Fibroblast of skin of right biceps (primary cell): ENCODE data around the gene LPA.

ENCODE experiments used
- DNase-seq: peaks from one replicate; pipeline ENCODE4 v3.0.0-alpha.2; 2013

Gene LPA

GRCh38 chr6:160513836-160514235 lies 150.2 kb downstream of the LPA start:
- peak; percentile 3 for DNase-seq

DNA sequence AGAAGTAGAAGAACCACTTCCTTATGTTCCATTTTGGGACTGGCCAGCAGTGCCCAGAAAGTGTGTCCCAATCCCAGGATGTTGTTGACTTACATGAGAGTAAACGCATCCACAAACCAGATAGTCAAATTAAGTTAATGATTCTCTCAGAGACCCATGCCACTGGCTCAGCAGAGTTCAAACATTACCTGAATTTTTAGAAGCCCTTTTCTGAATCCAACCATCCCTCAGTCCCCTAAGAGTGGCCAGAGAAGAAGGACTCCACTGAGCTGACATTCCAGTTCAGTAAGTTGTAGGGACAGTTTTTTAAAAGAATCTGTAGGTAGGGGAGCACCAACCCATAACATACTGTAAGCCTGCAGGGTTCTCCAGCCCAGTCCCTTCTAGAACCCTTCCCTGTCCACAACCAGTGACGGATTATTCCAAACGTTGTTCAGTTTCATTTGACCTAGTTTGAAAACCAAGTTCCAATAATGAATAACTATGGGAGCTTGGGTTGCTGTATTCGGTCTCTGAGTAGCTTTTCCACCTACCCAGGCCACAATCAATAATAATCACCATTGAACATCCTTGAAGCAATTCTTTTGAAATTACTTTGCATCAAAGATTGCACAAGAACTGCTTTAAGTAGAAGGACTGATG lies 153.0 kb downstream of the LPA start:
- no peak for DNase-seq

DNA sequence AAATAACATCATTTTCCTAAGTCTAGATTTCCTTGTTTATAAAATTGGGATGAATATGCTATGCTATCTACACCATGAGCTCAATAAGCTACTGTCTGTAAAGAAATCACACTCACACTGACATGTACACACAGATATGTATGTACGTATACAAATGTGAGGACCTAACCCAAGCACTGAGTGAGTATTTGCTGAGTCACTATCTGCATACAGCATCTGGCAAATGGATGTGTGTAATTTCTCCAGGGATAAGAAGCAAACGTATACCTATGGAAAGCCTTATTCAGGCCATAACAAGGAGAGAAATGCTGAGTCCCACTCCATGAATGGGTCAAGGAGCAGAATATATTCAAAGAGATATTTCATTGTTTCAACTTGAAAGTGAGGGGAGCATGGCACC lies 153.9 kb downstream of the LPA start:
- DNase-seq = peak; percentile 70

DNA sequence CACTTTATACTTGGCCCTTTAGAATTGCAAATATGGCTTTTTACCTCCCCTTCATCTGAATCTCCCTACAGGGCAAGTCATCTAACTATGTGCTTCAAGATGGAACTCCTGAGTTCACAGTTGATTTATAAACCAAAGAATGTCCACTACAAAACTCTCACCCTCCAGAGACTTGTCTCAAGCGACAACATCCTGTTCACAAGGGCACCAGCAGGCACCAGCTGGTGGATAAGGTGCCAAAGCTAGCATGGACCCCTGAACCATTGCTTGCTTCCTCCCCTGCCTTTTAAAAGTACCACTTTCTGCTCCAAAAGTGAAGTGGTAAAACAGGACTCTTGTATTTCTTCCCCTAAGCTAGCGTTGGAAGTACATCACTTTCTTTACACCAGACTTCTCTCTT lies 154.5 kb downstream of the LPA start:
- no peak for DNase-seq

GRCh38 chr6:160508599-160508998 lies 155.5 kb downstream of the LPA start:
- peak; percentile 22 for DNase-seq

DNA sequence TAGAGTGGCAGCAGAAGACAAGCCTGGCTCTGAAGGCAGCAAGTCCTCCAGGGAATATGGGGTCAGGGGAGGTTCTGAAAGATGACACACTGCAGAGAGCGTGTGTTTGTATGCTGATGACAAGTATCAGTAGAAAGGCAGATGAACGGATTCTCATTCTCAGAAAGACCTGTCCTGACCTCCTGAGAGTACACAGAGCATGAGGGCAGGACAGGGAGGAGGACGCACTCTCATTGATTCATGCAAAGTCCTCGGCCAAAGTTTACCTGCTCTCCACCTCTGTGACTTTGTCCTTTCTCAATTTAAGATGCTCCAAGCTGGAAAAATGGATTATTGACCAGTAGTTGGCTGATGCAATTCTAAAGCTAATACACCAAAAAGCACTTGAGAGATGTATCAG lies 156.7 kb downstream of the LPA start:
- no peak for DNase-seq

- DNase-seq = peak; percentile 8
Measured at GRCh38 chr6:160505970-160506369, 158.1 kb downstream of the LPA start.

DNA sequence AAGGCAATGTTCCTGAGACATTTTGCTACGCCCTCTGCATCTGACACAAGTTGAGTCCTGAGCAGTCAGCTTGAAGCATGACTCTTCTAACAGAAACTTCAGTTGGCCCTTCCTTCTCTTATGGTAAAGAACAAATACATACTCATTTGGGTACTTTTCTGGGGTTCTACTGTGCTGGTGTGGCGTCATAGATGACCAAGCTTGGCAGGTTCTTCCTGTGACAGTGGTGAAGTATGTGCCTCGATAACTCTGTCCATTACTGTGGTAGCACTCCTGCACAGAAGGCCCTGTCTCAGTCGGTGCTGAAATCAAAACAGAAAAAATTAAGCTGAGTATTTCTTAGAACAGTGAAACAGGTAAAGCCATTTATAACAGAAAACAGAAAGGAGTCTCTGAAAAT lies 163.4 kb downstream of the LPA start:
- no peak for DNase-seq

DNA sequence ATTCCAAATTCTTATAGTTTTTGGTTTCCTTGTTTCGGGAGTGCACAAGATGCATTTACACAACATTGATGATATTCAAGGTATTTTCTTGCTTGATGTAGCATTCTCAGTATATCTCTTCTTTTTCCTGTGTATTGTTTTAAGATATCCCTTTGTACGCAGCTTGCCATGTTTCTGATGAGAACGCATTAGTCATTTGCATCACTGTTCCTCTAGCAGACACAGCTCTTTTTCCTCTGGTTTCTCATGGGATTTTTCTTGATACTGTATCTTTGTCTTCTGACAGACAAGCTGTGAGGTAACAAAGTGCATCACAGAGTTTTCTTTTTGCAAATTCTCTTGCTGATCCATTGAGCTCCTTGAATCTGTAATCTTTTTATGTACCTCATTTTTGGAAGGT lies 169.5 kb downstream of the LPA start:
- no peak for DNase-seq

GRCh38 chr6:160489091-160489490 lies 175.0 kb downstream of the LPA start:
- no peak for DNase-seq

GRCh38 chr6:160487116-160487515 lies 177.0 kb downstream of the LPA start:
- no peak for DNase-seq
